ENCODE data around the gene BTNL8. TPM values are rescaled to one million over a fixed set of nuclear protein-coding genes. Genes with fewer than 3 reads are reported as not detected.

BTNL8 gene
- total RNA-seq, 1 donor from 2014 or later: not detected

DNA sequence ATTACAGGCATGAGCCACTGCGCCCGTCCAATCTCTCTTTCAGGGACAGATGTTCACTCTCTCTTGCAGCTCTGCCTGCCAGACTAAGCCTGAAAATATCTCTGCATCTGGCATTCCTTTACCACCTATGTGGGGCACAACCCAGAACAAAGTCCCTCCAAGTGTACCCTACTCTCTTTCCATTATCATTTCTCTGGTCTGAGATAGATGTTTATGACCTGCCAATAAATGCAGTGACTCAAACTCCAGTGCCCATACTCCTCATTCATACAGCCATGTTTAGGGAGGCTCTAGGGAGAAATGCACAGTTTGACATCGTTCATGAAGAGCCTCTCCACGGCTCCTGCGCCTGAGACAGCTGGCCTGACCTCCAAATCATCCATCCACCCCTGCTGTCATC is 89.6 kb downstream of the BTNL8 start, which contains the start of gene BTNL3:
Gene BTNL3, plus strand, starts transcription at position 255 of the 400 bp plus-strand sequence. CDS start 183 bp downstream, outside the sequence.
- intact Hi-C loops (cut with micrococcal nuclease): no loop called here
- Mint-ChIP-seq H3K4me1 (ENCODE audit: low read depth) (no peaks in the 10 kb centered on the region), H3K27me3 (ENCODE audit: insufficient read depth) (no peaks in the 10 kb centered on the region), H3K36me3 (ENCODE audit: low read depth) (no peaks in the 10 kb centered on the region), H3K27ac (no peak within 1 kb of the TSS), H3K4me3 (no peak within 1 kb of the TSS), H3K9me3 (no peaks in the 10 kb centered on the region)
- no peak for DNase-seq (ENCODE audit: low spot score)

DNA sequence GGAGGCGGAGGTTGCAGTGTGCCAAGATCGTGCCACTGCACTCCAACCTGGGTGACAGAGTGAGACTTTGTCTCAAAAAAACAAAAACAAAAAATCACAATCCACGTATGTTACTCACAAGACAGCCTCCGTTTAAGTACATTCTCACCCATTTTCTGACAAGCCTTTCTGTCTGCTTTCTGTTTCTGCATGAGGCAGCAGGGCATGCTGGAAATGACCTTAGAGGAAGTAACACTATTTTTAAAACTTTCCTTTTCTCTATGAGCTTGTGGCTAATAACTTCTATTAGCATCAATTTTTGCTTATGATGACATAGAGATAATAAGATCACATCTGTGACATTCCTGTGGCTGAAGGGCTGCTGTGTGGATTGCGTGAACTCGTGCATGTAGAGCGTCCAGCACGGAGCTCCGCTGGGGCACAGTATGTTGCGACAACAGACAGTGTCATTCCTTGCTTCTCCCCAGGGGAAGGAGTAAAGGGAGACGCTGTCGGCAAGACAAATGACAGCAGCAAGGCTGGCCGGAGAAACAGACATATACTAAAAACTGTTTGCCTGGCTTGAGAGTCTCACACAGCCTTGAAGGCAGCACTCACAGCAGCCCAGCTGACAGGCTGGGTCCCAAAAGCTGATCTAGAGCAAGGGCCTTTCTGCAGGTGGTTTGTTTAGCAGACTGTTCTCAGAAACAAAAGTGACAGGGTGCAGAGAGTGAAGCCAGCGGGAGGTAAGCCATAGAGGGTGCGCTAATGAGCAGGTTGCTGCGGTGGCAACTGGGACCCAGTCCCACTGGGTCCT is 91.3 kb downstream of the BTNL8 start:
- no peak overlapping the region for H3K4me3 Mint-ChIP-seq
- intact Hi-C loops (cut with micrococcal nuclease): no loop called here
- H3K27ac Mint-ChIP-seq: no peak overlapping the region
- no peak for DNase-seq (ENCODE audit: low spot score)
- no peaks in the 10 kb centered on the region for H3K4me1 Mint-ChIP-seq (ENCODE audit: low read depth)
- no peaks in the 10 kb centered on the region for H3K36me3 Mint-ChIP-seq (ENCODE audit: low read depth)
- no peaks in the 10 kb centered on the region for H3K27me3 Mint-ChIP-seq (ENCODE audit: insufficient read depth)
- no peaks in the 10 kb centered on the region for H3K9me3 Mint-ChIP-seq

DNA sequence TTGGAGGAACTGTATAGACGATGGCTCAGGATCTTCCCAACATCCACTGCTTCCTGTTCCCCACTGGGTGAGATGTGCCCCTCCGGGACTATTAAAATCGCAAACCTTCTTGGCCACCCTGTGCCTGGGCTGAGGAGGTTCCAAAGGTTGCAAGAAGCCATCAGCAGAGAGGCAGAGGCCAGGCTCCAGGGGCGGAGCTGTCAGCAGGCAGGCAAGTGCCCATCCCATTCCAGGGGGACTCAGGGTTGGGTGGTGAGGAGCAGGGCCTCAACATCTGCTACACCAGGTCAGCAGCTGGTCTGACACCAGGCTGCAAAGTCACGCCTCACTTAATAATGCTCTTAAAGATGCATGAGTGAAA is 91.9 kb downstream of the BTNL8 start:
- Mint-ChIP-seq H3K4me1 (ENCODE audit: low read depth) (no peaks in the 10 kb centered on the region), H3K27me3 (ENCODE audit: insufficient read depth) (no peaks in the 10 kb centered on the region)

More for the DNA sequence above, 91.9 kb downstream of the BTNL8 start:
- intact Hi-C loops (cut with micrococcal nuclease): no loop called here
- no peak for DNase-seq (ENCODE audit: low spot score)
- Mint-ChIP-seq H3K27ac (no peak overlapping the region), H3K36me3 (ENCODE audit: low read depth) (no peaks in the 10 kb centered on the region), H3K4me3 (no peak overlapping the region), H3K9me3 (no peaks in the 10 kb centered on the region)

Other genes with a start within 250 kb of the BTNL8 start
- gene FLT4, start 249.6 kb upstream of the BTNL8 start, total RNA-seq: 0.86 and 1.8 TPM in 2 replicates
- not detected in 2 replicates for gene OR2Y1, start 159.1 kb upstream of the BTNL8 start, total RNA-seq
- 106 and 107 TPM in 2 replicates for gene MGAT1, start 96.4 kb upstream of the BTNL8 start, total RNA-seq
- 28.4 and 28.5 TPM in 2 replicates for gene ZFP62, start 37.9 kb upstream of the BTNL8 start, total RNA-seq
- gene BTNL3, start 89.7 kb downstream of the BTNL8 start, total RNA-seq: not detected in 2 replicates
- gene BTNL9, start 141.1 kb downstream of the BTNL8 start, total RNA-seq: not detected in 2 replicates
- gene OR2V1, start 232.0 kb downstream of the BTNL8 start, total RNA-seq: not detected in 2 replicates
- not detected in 2 replicates for gene OR2V2, start 248.4 kb downstream of the BTNL8 start, total RNA-seq

Measured in activated T-helper 1 cell treated with anti-CD3 and anti-CD28 coated beads, Interleukin-12 subunit alpha, Interleukin-12 subunit beta, Interleukin-2, Interleukin-4 antibody, amounts not matched to agents 30 ng/mL and 10 ng/mL and 1 ng/mL, durations not matched to agents 14 hours and 24 hours and 36 hours (primary cell).